Measurements from ENCODE around the gene IFNGR1. TPM values are rescaled to one million over a fixed set of nuclear protein-coding genes. Genes with fewer than 3 reads are reported as not detected.
A peak's percentile ranks its signal among the peaks of the same experiment; 100 is the strongest.

Gene IFNGR1
- total and polyA plus RNA-seq, 2 experiments from 2014 or later = 83.6 to 127 TPM

DNA sequence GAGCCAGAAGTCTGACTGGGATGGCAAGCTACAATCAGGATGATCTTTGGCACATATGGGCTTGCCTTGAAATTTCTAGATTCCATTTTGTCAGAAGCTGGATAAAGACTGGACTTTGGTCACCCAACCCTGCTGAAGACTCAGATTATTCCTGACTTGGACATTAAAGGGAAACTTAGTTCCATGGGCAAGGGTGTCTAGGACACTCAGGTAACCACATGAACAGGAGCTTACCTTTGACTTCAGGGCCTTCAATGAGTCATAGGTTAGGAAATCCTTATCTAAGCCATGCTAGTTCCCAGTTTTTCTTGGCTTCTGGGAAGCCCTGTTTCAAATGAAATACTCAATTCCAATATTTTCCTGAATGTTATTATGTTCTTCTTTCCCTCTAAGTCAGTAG lies 28.5 kb upstream of the IFNGR1 start:
- no peaks in the 10 kb centered on the region for H3K9me3 ChIP-seq (ENCODE audit: low read depth)
- no peak for TF ChIP-seq EZH2 (IDR thresholded peaks at IDR 0.05; ENCODE audit: borderline replicate concordance)
- no peak for TF ChIP-seq CTCF (IDR thresholded peaks at IDR 0.05; ENCODE audit: poor library complexity)
- TF ChIP-seq EZH2phosphoT487 (IDR thresholded peaks at IDR 0.05; ENCODE audit: low read depth, severe bottlenecking, unreplicated experiment) = no peak
- H3K27ac ChIP-seq = peak overlapping the region; percentile 84
- H4K20me1 ChIP-seq (ENCODE audit: insufficient read depth, poor library complexity, severe bottlenecking) = no peaks in the 10 kb centered on the region
- no peaks in the 10 kb centered on the region for H3K36me3 ChIP-seq (replicated peaks; ENCODE audit: insufficient read depth, low read depth)
- H3K79me2 ChIP-seq = no peaks in the 10 kb centered on the region
- H3K27me3 ChIP-seq = no peaks in the 10 kb centered on the region
- H3K9me2 ChIP-seq (replicated peaks; ENCODE audit: insufficient read depth) = no peaks in the 10 kb centered on the region
- DNase-seq (ENCODE audit: low spot score) = peak; percentile 50
- peaks cover 5% of the 10 kb centered on the region for H3K4me1 ChIP-seq (ENCODE audit: insufficient read depth)
- H2AFZ ChIP-seq = no peak overlapping the region
- H3K4me3 ChIP-seq = no peak overlapping the region
- no peak overlapping the region for H3K4me2 ChIP-seq

- Histone ChIP-seq H3K4me1 (ENCODE audit: insufficient read depth) (peaks cover 11% of the 10 kb centered on the region), H3K27me3 (no peaks in the 10 kb centered on the region), H3K4me2 (no peak overlapping the region), H3K36me3 (replicated peaks; ENCODE audit: insufficient read depth, low read depth) (no peaks in the 10 kb centered on the region), H3K4me3 (no peak overlapping the region), H3K79me2 (no peaks in the 10 kb centered on the region), H3K9me2 (replicated peaks; ENCODE audit: insufficient read depth) (no peaks in the 10 kb centered on the region), H2AFZ (no peak overlapping the region), H4K20me1 (ENCODE audit: insufficient read depth, poor library complexity, severe bottlenecking) (no peaks in the 10 kb centered on the region), H3K27ac (peak overlapping the region; percentile 60), H3K9me3 (ENCODE audit: low read depth) (no peaks in the 10 kb centered on the region)
- no peak for DNase-seq (ENCODE audit: low spot score)
- TF ChIP-seq EZH2 (IDR thresholded peaks at IDR 0.05; ENCODE audit: borderline replicate concordance) (no peak), EZH2phosphoT487 (IDR thresholded peaks at IDR 0.05; ENCODE audit: low read depth, severe bottlenecking, unreplicated experiment) (no peak), CTCF (IDR thresholded peaks at IDR 0.05; ENCODE audit: poor library complexity) (no peak)
- WGBS (ENCODE audit: low lambda C conversion rate, missing lambda C conversion rate) = 85% methylated on average over 1 of the region's 1 CpG
Measured at GRCh38 chr6:137246791-137247202, 27.6 kb upstream of the IFNGR1 start.

GRCh38 chr6:137246164-137246563 lies 27.0 kb upstream of the IFNGR1 start:
- 90% methylated on average over 4 of the region's 4 CpGs for WGBS (ENCODE audit: low lambda C conversion rate, missing lambda C conversion rate)

More at GRCh38 chr6:137246164-137246563, 27.0 kb upstream of the IFNGR1 start:
- H2AFZ ChIP-seq = no peak overlapping the region
- H3K9me3 ChIP-seq (ENCODE audit: low read depth) = no peaks in the 10 kb centered on the region
- no peak overlapping the region for H3K4me2 ChIP-seq
- no peak overlapping the region for H3K27ac ChIP-seq
- TF ChIP-seq EZH2 (IDR thresholded peaks at IDR 0.05; ENCODE audit: borderline replicate concordance) (no peak), EZH2phosphoT487 (IDR thresholded peaks at IDR 0.05; ENCODE audit: low read depth, severe bottlenecking, unreplicated experiment) (no peak), CTCF (IDR thresholded peaks at IDR 0.05; ENCODE audit: poor library complexity) (no peak)
- H4K20me1 ChIP-seq (ENCODE audit: insufficient read depth, poor library complexity, severe bottlenecking) = no peaks in the 10 kb centered on the region
- no peak for DNase-seq (ENCODE audit: low spot score)
- peaks cover 14% of the 10 kb centered on the region for H3K4me1 ChIP-seq (ENCODE audit: insufficient read depth)
- no peaks in the 10 kb centered on the region for H3K79me2 ChIP-seq
- H3K27me3 ChIP-seq = no peaks in the 10 kb centered on the region
- H3K9me2 ChIP-seq (replicated peaks; ENCODE audit: insufficient read depth) = no peaks in the 10 kb centered on the region
- H3K36me3 ChIP-seq (replicated peaks; ENCODE audit: insufficient read depth, low read depth) = no peaks in the 10 kb centered on the region
- no peak overlapping the region for H3K4me3 ChIP-seq
